B cell (primary cell): ENCODE data around the gene ZC3HAV1. TPM values are rescaled to one million over a fixed set of nuclear protein-coding genes. Genes with fewer than 3 reads are reported as not detected.

Source experiments
- ATAC-seq: fragments of 200-7000 bp; cut with Tn5 transposase; one replicate; pipeline ENCODE4 v1.10.0; 2021; ENCODE audit warnings: low read depth, mild to moderate bottlenecking, moderate number of reproducible peaks, moderate library complexity
- CTCF ChIA-PET: fragments of 350-600 bp; sonication (Branson Sonifier 250); formaldehyde crosslinking; loops from one replicate; lab custom pipeline; 2021; ENCODE audit warnings: antibody characterized with exemption, inconsistent platforms; lab: Charles Lee
- POLR2A ChIA-PET: fragments of 350-600 bp; sonication (Branson Sonifier 250); formaldehyde crosslinking; loops from one replicate; lab custom pipeline; 2021; ENCODE audit warnings: antibody characterized with exemption; lab: Charles Lee
- DNase-seq: peaks from one replicate; pipeline ENCODE4 v3.0.0; 2013
- H2AFZ ChIP-seq: 2 replicates; pipeline ENCODE4 v1.6.1; 2012; ENCODE audit warnings: mild to moderate bottlenecking, low read depth, low read length; ENCODE audit not compliant: insufficient read depth, poor library complexity, severe bottlenecking
- H3K27ac ChIP-seq, 2 donors: 1 replicate in 1 of 2; 2 replicates in 1 of 2; pipeline ENCODE4 v1.5.1; 2012 to 2013; ENCODE audit warnings: low read length in 2 of 2, mild to moderate bottlenecking in 2 of 2, moderate library complexity in 1 of 2
- H3K27me3 ChIP-seq, 4 experiments: fragments of 200-600 bp in 1 of 4; sonication (generic) in 1 of 4; replicated peaks in 1 of 4; 1 replicate in 2 of 4; 2 replicates in 2 of 4; pipeline versions ENCODE4 v1.6.1 to v1.7.0; 2013 to 2016; ENCODE audit warnings: low read length in 3 of 4, mild to moderate bottlenecking in 2 of 4, mixed read lengths in 1 of 4, moderate library complexity in 1 of 4; ENCODE audit not compliant: insufficient read depth in 4 of 4, control insufficient read depth in 3 of 4; ENCODE audit errors: control extremely low read depth in 1 of 4
- H3K36me3 ChIP-seq, 2 experiments: replicated peaks in 1 of 2; 1 replicate in 1 of 2; 2 replicates in 1 of 2; pipeline versions ENCODE4 v1.6.1 to v1.7.1; 2013; ENCODE audit warnings: low read length in 1 of 2; ENCODE audit not compliant: insufficient read depth in 2 of 2, control insufficient read depth in 1 of 2; ENCODE audit errors: control extremely low read depth in 1 of 2, extremely low read depth in 1 of 2
- H3K4me1 ChIP-seq, 2 donors: fragments of 200-600 bp in 1 of 2; sonication (generic) in 1 of 2; 1 replicate in 1 of 2; 2 replicates in 1 of 2; pipeline versions ENCODE4 v1.5.1 to v1.6.1; 2013 to 2017; ENCODE audit warnings: low read length in 2 of 2; ENCODE audit not compliant: control insufficient read depth in 2 of 2, insufficient read depth in 2 of 2
- H3K4me2 ChIP-seq: replicated peaks from 2 replicates; pipeline ENCODE3; 2012; ENCODE audit warnings: mild to moderate bottlenecking, low read depth, low read length; ENCODE audit not compliant: poor library complexity, severe bottlenecking
- H3K4me3 ChIP-seq, 5 experiments: fragments of 200-600 bp in 1 of 5; sonication (generic) in 1 of 5; 1 replicate in 3 of 5; 2 replicates in 2 of 5; pipeline versions ENCODE4 v1.5.1 to v1.7.0; 2011 to 2016; ENCODE audit warnings: low read length in 4 of 5, mild to moderate bottlenecking in 4 of 5, low read depth in 2 of 5, control low read depth in 1 of 5, moderate library complexity in 1 of 5; ENCODE audit not compliant: insufficient read depth in 1 of 5; ENCODE audit errors: control extremely low read depth in 1 of 5, extremely low read depth in 1 of 5
- H3K79me2 ChIP-seq: fragments of 200-600 bp; sonication (generic); one replicate; pipeline ENCODE4 v1.6.0; 2016; ENCODE audit warnings: low read length; ENCODE audit not compliant: control insufficient read depth, insufficient read depth
- H3K9ac ChIP-seq: fragments of 200-600 bp; sonication (generic); 2 replicates; pipeline ENCODE4 v1.6.1; 2017; ENCODE audit warnings: mild to moderate bottlenecking, low read length, moderate library complexity
- H3K9me3 ChIP-seq, 3 donors: one replicate each; pipeline versions ENCODE4 v1.6.1 to v1.7.1; 2013; ENCODE audit warnings: low read length in 2 of 3; ENCODE audit not compliant: control insufficient read depth in 2 of 3, insufficient read depth in 1 of 3; ENCODE audit errors: control extremely low read depth in 1 of 3
- H4K20me1 ChIP-seq: 2 replicates; pipeline ENCODE4 v1.6.0; 2012; ENCODE audit warnings: mild to moderate bottlenecking, low read length; ENCODE audit not compliant: insufficient read depth, control insufficient read depth, poor library complexity, severe bottlenecking
- H3K27ac Mint-ChIP-seq: one replicate; pipeline ENCODE4 v1.8.0; 2021; ENCODE audit warnings: mixed read lengths
- H3K27me3 Mint-ChIP-seq: one replicate; pipeline ENCODE4 v1.8.0; 2021; ENCODE audit warnings: mixed read lengths
- H3K4me1 Mint-ChIP-seq: one replicate; pipeline ENCODE4 v1.8.0; 2021; ENCODE audit warnings: mixed read lengths
- H3K4me3 Mint-ChIP-seq: one replicate; pipeline ENCODE4 v1.8.0; 2021; ENCODE audit warnings: mixed read lengths
- H3K9me3 Mint-ChIP-seq: one replicate; pipeline ENCODE4 v1.8.0; 2022; ENCODE audit warnings: mixed read lengths; ENCODE audit not compliant: insufficient read depth
- CTCF ChIP-seq: fragments of 200-600 bp; IDR thresholded peaks from one replicate; pipeline ENCODE4 v1.8.0; 2022; ENCODE audit warnings: antibody characterized with exemption, mild to moderate bottlenecking
- EZH2 ChIP-seq: IDR thresholded peaks from 2 replicates; pipeline ENCODE4 v1.6.1; 2012; ENCODE audit warnings: borderline replicate concordance, low read depth, mild to moderate bottlenecking, moderate library complexity, low read length; ENCODE audit not compliant: insufficient read depth, poor library complexity, severe bottlenecking
- WGBS: methylation state at CpG from one replicate; pipeline ENCODE4 v1.1.5; 2013; ENCODE audit warnings: missing lambda C conversion rate; ENCODE audit not compliant: insufficient coverage; 5-methylcytosine and 5-hydroxymethylcytosine counted together
- intact Hi-C: fragments of 100-400 bp; cut with micrococcal nuclease; formaldehyde crosslinking; loops from one replicate; pipeline ENCODE4 v1.10.0; 2022
- polyA plus RNA-seq: library from polyadenylated mRNA; depleted of rRNA; stranded (reverse); fragments of >200 nt; gene quantifications from 2 replicates; pipeline ENCODE4 v1.2.3, GENCODE V29; 2012
- total RNA-seq, 2 donors: library from RNA; stranded (reverse); fragments of 120-200 nt in 1 of 2; gene quantifications; 1 replicate in 1 of 2; 2 replicates in 1 of 2; pipeline versions ENCODE4 v1.2.3 to v1.2.4, GENCODE V29; 2013 to 2022

Gene ZC3HAV1
- total and polyA plus RNA-seq, 2 donors (not counting 1 experiment from before 2014, with no cell fraction given) = 45.9 to 101 TPM

GRCh38 chr7:139080905-139081304, 28.6 kb downstream of the ZC3HAV1 start:
- H3K4me1 ChIP-seq = no peaks in the 10 kb centered on the region
- no peak overlapping the region for H3K9ac ChIP-seq
- H3K36me3 ChIP-seq = peaks cover 0 to 97% of the 10 kb centered on the region in 2 experiments
- H3K9me3 ChIP-seq = no peaks in the 10 kb centered on the region
- WGBS = 74% methylated on average over 7 of the region's 8 CpGs
- H2AFZ ChIP-seq = no peak overlapping the region
- H3K27ac ChIP-seq = no peak overlapping the region
- POLR2A ChIA-PET = interaction anchor here (0.6 kb wide), 1 partner anchor 11 kb away, joined by 3 read pairs; no protein-coding TSS in a partner anchor
- H3K4me2 ChIP-seq = no peak overlapping the region
- Mint-ChIP-seq H3K27me3 (no peaks in the 10 kb centered on the region), H3K9me3 (no peaks in the 10 kb centered on the region), H3K27ac (peak overlapping the region; percentile 50), H3K4me3 (no peak overlapping the region), H3K4me1 (peaks cover 22% of the 10 kb centered on the region)
- CTCF ChIA-PET = interaction anchor here (1.4 kb wide), 1 partner anchor 64 kb away, joined by 4 read pairs; no protein-coding TSS in a partner anchor
- H4K20me1 ChIP-seq = peaks cover 89% of the 10 kb centered on the region
- no peak overlapping the region for H3K4me3 ChIP-seq
- DNase-seq (no peak), ATAC-seq (no peak)
- no peaks in the 10 kb centered on the region for H3K27me3 ChIP-seq
- TF ChIP-seq EZH2 (no peak), CTCF (no peak)
- H3K79me2 ChIP-seq = peaks cover 98% of the 10 kb centered on the region
- intact Hi-C loops = no loop called here

GRCh38 chr7:139079861-139080260, 29.7 kb downstream of the ZC3HAV1 start:
- Mint-ChIP-seq H3K9me3 (no peaks in the 10 kb centered on the region), H3K27ac (peak overlapping the region; percentile 61), H3K27me3 (no peaks in the 10 kb centered on the region), H3K4me1 (peaks cover 18% of the 10 kb centered on the region), H3K4me3 (no peak overlapping the region)
- ChIA-PET POLR2A (no interaction called here), CTCF (interaction anchor here (0.5 to 1.4 kb wide), 2 partner anchors 55 to 63 kb away, joined by 3 to 4 read pairs; no protein-coding TSS in a partner anchor)
- H3K9ac ChIP-seq = no peak overlapping the region
- H3K4me1 ChIP-seq = peaks cover 2% of the 10 kb centered on the region in 2 donors
- H3K4me3 ChIP-seq = no peak overlapping the region
- TF ChIP-seq EZH2 = no peak
- no peak for TF ChIP-seq CTCF
- 99% methylated on average over 11 of the region's 15 CpGs for WGBS
- H3K36me3 ChIP-seq = peaks cover 0 to 96% of the 10 kb centered on the region in 2 experiments
- H3K9me3 ChIP-seq = no peaks in the 10 kb centered on the region
- no peaks in the 10 kb centered on the region for H3K27me3 ChIP-seq
- ATAC-seq (no peak), DNase-seq (no peak)
- H3K4me2 ChIP-seq = no peak overlapping the region
- H3K79me2 ChIP-seq = peaks cover 90% of the 10 kb centered on the region
- peaks cover 86% of the 10 kb centered on the region for H4K20me1 ChIP-seq
- no peak overlapping the region for H3K27ac ChIP-seq
- intact Hi-C loops = no loop called here
- no peak overlapping the region for H2AFZ ChIP-seq
